Head of caudate nucleus (tissue), 42 donors: Measurements from ENCODE around the gene CAMK1.

Experiments used
- DNase-seq, 42 donors: peaks; one replicate each; pipeline versions ENCODE4 v3.0.0 to v3.0.0-alpha.2; 2020 to 2021; ENCODE audit warnings: mixed read lengths in 7 of 42
- intact Hi-C: fragments of 100-400 bp; cut with DNase I; formaldehyde crosslinking; loops from one replicate; pipeline ENCODE4 v1.15.0; 2022

The CAMK1 gene

DNA sequence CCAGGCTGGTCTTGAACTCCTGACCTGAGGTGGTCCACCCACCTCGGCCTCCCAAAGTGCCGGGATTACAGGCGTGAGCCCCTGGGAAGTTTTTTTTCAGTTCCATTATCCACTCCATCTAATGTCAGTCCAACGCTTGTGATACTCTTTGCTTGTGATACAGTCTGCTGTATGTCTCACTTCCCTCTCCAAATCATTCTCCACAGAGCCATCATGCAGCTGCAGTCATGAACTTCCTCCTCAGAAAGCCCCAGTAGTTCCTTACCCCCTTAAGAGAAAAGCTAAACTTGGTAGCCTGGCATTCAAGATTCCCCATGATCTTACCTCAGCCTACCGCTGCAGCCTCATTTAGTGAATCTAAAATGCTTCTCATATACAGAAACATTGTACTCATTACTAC, 25.5 kb upstream of the CAMK1 start:
- intact Hi-C loops, result no loop called here
- no peak for DNase-seq

DNA sequence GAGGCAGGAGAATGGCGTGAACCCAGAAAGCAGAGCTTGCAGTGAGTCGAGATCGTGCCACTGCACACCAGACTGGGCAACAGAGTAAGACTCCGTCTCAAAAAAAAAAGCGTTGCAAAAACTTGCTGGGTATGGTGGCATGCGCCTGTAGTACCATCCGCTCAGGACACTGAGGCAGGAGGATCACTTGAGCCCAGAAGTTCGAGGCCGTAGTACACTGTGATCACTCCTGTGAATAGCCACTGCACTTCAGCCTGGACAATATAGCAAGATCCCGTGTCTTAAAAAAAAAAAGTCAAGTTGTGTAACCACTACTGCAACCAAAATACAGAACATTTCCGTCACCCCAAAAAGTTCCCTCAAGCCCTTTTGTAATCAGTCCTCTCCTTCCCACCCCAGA, 24.7 kb upstream of the CAMK1 start:
- intact Hi-C loops, result loop anchor here (5.0 kb wide), 3 partner anchors 47 to 62 kb away; partner anchors contain the start of genes BRPF1, OGG1 and RPUSD3
- no peak for DNase-seq

DNA sequence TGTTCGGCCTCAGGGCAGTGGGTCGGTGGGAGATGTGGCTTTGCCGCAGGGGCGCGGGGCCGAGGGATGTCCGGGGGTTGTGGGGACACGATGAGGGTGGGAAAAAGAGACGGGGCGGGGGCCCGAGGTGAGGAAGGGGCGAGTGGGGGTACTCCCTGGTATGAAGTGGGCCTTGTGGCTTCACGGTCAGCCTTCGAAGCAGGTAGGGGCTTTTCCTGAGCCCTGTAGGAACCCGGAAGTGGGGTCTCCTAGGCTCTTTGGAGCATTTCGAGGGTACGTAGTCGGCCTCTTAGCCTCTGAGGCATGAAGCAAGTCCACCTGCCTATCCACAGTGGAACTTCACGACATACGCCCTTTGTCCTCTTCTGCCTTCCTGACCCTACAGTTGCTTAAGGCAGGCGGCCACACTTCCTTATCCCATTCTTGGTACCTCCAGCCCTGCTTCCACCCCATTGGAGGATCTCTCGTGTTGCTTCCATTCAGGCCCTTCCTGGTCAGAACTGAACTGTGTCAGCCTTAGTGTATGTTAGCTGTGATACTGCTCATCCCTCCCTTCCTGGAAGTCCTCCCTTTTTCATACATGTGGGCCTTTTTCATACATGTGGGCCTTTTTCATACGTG, 23.5 kb upstream of the CAMK1 start:
- peak in 2 of 42 donors; percentile 12 to 41 for DNase-seq
- intact Hi-C loops, result loop anchor here (5.0 kb wide), 3 partner anchors 46 to 61 kb away; partner anchors contain the start of genes BRPF1, OGG1 and RPUSD3

DNA sequence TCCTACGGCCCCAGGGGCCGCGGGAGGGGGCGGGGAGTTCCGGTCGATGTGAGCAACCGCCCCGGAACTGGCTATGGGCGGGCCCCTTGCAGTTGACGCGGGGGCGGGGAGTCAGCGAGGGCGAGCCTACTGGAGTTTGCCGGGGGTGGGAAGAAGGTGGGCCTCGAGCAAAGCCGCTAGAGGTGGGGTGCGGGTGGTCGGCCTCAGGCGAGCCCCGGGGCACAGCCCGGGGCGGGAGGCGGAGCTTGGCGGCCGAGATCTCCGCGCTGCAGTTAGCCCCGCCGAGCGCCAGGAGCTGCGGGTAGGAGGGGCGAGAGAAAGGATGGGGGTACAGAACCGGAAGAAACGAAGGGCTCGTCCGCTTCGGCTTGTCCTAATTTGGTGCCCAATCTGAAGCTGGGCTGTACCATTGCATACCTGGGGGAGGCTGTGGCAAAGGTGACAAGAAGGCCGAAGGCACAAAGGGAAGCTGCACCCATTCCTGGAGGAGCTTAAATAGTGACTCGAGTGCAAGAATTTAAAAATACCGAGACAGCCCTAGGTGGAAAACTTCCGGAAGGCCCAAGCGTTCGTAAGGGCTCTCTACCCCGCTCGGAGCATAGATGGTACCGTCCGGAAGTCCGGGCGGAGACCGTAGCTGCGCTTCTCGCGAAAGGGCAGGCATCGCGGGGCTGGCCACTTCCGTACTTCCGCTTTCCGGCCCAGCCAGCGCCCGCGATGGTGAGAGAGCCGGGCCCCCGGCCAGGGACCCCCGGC, 22.8 kb upstream of the CAMK1 start, which contains the start of the genes ARPC4 and TADA3:
Gene ARPC4, plus strand, starts transcription at position 678 of the 756 bp plus-strand sequence. Its CDS starts 40 bp downstream, at position 718.
Gene TADA3, minus strand, starts transcription at position 69 of the 756 bp plus-strand sequence. CDS start 1,007 bp downstream, outside the sequence.
- intact Hi-C loops, result loop anchor here (5.0 kb wide), 3 partner anchors 45 to 60 kb away; partner anchors contain the start of genes BRPF1, OGG1 and RPUSD3
- peak; percentile 77 to 97 (median 92) for DNase-seq

DNA sequence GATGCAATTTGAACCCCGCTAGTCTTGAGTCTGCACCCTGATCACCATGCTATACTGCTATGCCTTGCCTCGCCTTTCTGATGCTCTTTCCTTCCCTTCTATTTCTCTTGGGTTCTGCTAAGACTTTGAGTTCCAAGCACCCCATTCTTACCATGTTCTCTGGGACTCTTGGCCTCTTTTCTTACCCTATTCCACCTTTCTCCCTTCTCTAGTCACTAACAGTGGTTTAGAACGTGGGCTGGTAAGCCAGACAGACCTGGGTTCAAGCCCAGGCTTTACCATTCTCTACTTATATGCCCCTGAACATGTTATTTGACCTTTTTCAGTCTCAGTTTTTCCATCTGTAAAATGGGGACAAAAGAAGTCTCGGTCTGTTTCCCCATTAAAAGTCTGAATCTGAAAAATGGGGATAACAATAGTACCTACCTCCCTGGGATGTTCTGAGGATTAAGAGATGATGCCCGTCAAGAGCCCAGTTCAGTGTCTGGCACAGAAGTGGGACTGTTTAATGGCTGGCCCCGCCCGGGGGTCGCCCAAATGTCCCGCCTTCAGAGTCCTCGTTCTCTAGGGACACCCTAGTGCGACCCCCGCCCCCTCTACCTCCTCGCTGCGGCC, 22.1 kb upstream of the CAMK1 start:
- DNase-seq, result no peak
- intact Hi-C loops, result loop anchor here (5.0 kb wide), 3 partner anchors 45 to 60 kb away; partner anchors contain the start of genes BRPF1, OGG1 and RPUSD3

DNA sequence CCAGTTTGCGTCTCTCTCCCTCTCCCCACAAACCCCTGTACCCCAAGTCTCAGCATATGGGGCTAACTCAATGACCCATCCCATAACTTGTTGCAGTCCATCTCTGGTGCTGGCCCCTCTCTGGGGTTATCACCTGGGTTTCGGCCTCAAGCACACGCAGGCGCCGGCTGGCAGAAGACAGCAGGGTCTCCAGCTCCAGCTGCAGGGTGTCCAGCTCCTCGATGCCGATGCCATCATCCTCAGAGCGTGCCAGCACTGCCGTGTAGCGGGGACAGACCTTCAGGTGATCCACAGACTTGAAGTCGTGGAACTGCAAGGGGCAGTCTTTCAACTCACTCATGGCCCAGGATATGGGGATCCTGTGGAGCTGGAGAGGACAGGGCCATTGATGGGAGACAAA, 21.4 kb upstream of the CAMK1 start:
- intact Hi-C loops, result loop anchor here (5.0 kb wide), 3 partner anchors 44 to 59 kb away; partner anchors contain the start of genes BRPF1, OGG1 and RPUSD3

DNA sequence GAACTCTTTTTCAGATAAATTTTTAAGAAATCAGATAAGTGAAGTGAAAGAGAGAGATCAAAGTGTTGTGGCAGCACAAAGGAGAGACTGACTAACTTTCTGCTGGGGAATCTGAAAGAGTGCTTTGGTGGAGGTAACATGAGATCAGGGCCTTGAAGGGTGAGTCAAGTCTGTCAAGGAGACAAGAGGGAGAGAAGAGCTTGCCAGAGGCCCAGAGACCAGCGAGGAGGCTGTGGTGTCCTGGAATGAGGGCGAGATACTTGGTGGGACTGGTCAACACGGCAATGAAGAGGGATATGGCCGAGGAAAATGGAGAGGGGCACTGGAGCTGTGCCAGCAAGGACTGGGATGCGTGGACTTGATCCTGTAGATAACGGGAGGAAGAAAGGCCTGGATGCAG, 18.0 kb upstream of the CAMK1 start:
- intact Hi-C loops, result no loop called here
- DNase-seq, result no peak

More for the DNA sequence above, 21.4 kb upstream of the CAMK1 start:
- no peak for DNase-seq

DNA sequence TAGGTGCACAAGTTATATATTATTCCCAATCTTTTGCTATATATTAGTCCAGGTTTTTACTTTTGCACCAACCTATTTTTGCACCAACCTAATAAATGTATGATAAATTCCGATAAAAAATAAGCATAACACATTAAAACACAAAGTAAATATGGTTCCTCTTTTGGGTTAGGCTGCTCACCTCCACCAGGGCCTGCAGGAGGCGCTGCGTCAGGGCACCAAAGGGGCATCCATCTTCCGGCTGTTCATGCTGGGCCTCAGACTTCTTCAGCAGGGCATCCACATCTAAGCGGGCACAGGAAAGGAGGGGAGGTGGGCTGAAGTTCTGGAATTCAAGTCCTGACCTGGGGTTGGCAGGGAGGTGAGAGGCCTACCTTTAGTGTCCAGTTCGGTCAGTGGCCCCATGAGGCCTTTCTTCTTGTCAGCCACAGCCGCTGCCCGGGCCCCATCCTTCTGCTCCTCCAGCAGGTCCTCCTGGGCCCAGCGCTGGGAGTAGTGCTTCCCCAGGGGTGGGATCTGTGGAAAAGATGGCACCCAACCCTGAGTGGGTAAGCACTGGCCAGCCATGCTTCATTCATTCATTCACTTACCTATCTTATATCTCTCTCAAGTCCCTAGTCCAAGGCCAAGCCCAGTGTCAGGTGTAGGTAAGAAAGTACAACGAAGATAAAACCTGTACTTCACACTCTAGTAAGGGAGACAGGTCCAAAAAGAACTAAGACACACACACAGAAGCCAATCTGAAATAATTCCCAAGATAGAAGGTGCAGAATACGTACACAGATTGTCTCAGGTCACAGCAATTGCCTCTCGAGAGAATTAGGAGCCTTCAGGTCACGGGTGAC, 17.3 kb upstream of the CAMK1 start:
- DNase-seq, result no peak
- intact Hi-C loops, result no loop called here

DNA sequence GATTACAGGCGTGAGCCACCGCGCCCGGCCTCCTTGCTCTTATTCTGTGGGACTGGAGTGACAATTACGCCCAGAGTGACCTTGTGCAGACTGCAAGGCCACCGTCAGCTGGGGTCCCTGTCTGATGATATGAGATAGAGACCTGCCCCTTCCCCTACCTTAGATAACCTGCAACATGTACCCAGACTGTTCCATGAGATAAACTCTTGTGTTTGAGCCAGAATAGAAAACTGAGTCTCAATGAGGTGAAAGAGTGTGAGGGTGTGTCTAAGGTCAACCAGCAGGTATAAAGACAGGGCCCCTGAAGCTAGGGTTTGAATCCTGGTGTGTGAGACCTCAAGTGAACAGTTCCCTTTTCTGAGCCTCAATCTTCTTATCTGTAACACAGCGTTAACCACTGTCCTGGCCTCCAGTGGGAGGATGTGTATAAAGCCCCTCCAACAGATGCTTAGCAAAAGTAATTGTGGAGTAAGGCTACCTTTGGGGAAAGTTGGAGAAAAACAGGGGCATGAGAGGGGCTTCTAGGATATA, 16.5 kb upstream of the CAMK1 start:
- DNase-seq, result no peak
- intact Hi-C loops, result no loop called here

DNA sequence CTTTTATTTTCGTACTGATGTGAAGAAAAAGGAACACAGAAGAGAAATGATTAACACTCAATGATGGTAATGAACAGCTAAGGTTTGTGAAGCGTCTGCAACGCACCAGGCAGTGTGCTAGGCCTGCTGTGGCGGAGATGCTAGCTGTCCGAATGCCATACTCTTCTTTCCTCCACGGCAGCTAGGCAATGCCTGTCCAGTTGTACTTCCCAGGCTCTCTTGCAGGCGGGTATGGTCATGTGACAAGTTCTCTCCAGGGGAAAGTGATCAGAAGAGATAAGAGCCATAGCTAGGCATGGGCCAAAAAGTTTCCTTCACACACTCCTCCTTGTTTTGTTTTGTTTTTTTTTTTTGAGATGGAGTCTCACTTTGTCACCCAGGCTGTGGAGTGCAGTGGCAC, 15.9 kb upstream of the CAMK1 start:
- peak in 1 of 42 donors; percentile 15 for DNase-seq
- intact Hi-C loops, result no loop called here

DNA sequence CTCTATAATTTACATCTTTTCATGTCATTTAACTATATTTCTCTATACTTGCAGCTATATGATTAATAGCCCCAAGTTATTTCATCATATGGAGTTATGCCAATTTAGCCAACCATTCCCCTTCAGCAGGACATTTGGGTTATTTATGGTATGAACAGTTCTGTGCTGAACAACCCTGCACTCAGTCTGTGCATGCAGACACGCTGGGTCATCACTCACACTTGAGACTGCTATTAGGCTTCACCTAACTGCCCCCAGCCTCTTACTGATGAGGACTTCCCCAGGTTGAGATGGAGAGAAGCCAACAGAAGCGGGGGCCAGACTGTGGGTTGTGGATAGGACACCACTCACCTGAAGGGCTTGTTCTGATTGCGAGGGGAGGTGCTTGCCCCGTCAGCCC, 15.2 kb upstream of the CAMK1 start:
- intact Hi-C loops, result no loop called here
- no peak for DNase-seq

DNA sequence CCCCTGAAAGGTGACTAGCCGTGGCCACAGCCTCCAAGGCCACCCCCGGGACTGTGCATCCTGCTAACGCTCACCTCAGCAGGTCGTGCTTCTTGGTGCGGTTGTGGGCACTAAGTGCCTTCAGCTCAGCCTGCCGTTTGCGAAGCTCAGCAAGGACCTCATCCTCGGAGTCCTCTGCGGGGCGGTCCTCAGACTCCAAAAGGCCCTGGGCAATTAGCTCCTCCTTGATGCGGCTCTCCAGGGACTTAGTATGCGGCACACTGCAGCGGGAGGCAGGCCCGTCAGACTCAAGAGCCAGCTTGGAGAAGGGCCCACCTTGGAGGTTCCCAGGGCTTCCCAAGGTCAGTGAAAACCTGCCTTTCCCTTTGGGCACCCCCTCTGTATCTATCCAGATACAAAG, 14.2 kb upstream of the CAMK1 start:
- peak in 16 of 42 donors; percentile 8 to 75 (median 50) for DNase-seq
- intact Hi-C loops, result no loop called here

DNA sequence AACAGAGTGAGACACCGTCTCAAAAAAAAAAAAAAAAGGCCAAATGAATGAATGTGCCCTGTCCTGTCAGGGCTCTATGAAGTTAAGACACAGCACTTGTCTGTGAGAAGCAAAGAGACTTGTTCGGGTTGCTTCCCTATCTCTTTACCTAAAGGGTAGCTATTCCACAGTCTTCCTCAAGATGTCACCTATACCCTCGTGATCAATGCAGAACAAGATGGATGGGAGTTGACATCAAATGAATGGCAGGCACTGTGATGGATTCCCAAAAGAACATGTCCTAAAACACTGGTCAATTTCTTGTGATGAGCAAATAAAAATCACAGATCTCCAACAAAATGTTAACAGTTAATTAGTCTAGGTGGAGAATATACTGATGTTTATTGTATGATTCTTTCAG, 13.0 kb upstream of the CAMK1 start:
- intact Hi-C loops, result no loop called here
- DNase-seq, result no peak

DNA sequence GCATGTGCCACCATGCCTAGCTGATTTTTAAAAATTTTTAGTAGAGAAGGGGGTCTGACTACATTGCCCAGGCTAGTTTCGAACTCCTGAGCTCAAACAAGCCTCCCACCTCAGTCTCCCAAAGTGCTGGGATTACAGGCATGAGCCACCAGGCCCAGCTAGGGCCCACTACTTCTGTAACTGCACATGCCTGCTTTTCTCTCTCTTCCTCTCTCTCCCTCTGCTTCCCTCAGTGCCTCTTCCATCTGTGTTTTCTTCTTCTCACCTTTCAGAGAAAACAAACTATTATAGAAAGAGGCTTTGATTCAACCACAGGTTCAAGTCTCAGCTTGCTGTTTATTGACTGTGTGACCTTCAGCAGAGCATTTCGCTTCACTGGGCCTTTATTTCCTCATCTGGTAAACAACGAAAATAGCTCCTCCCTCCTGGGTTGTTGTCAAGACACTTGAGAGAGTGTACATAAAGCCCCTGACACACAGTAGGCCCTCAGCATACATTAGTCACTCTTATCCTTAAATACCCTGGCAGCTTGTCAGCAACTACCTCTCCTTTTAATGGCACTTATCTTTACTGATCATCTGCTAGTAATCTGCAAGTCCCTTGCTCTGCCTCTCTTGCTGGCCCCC, 12.3 kb upstream of the CAMK1 start:
- intact Hi-C loops, result no loop called here
- DNase-seq, result no peak

DNA sequence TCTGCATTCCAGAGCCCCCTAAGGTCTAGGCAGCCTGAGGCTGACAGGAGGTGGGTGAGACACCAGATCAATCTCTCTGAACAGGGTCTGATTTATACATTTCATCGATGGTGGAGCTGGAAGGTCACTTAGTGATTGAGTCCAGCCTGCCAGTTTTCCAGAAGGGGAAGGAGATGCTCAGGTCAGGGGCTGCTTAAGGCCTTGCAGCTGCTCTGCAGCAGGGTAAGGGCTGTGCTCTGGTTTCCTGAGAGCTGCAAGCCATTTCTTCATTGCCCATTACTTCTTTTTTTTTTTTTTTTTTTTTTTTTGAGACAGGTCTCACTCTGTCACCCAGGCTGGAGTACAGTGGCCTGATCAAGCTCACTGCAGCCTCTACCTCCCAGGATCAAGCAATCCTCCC, 11.8 kb upstream of the CAMK1 start:
- intact Hi-C loops, result no loop called here
- no peak for DNase-seq

DNA sequence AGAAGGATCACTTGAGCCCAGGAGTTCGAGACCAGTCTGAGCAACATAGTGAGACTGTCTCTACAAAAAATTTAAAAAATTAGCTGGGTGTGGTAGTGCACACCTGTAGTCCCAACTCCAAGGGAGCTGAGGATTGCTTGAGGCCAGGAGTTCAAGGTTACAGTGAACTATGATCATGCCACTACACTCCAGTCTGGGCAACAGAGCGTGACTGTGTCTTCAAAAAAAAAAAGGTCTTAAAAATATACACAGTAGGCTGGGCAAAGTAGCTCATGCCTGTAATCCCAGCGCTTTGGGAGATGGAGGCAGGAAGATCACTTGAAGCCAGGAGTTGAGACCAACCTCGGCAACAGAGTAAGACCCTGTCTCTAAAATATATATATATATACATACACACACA, 11.2 kb upstream of the CAMK1 start:
- intact Hi-C loops, result no loop called here
- DNase-seq, result no peak

DNA sequence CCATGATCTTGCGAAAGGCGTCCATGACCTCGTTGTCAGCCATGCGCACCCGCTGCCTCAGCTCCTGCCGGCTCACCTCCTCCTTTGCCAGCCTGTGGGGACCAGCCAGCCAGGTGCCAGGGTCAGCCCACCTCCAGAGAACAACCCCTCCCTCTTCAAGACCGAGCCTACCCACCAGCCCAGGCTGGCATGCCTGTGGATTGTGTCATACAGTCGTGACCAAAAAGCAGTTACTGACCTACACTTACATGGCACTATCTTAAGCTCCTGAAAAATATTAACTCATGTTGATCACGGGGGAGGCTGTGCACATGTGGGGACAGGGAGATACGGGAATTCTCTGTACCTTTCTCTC, 10.7 kb upstream of the CAMK1 start:
- intact Hi-C loops, result no loop called here
- no peak for DNase-seq

DNA sequence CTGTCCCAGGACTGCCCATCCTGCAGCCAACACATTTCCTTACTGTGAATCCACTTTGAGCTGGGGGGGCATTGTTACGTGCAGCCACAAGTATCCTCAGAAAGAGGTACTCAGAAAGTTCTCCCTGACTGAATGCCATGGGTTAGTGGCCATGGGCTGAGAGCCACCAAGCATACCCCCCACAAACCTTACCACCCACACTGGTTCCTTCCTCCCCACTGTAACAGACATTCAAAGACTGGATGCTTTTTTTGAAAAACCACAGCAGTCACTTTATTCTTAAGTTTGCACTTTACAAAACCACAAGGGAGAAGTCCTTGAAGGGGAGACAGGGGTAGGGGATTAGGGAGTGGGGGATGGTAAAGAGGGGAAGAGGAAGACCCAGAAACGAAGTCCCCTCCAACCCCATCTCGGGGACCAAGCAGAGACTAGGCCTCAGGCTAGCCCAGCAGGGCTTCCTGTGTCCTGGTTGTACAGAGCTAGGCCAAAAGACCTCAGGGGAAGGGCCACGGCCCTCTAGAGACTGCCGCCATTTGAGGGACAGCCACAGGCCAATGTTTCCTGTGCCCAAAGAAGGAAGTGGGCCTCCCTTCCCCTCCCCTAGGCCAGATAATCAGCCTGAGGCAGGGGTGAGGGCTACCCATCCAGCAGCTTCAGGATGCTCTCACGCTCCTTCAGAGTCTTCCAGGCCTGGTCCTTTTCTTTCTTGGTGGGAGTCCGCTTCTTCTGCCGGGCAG, 10.1 kb upstream of the CAMK1 start:
- DNase-seq, result peak in 4 of 42 donors; percentile 2 to 56 (median 31)
- intact Hi-C loops, result no loop called here
